ENCODE results near the gene MAP4K1. TPM values are rescaled to one million over a fixed set of nuclear protein-coding genes. Genes with fewer than 3 reads are reported as not detected.
A peak's percentile ranks its signal among the peaks of the same experiment; 100 is the strongest.

Gene MAP4K1
- total RNA-seq, 2 donors from 2014 or later, result 81.4 to 318 TPM

- DNase-seq (ENCODE audit: low spot score) (no peak), ATAC-seq (no peak)
- Mint-ChIP-seq H3K27ac (peak overlapping the region in 1 of 2 donors; percentile 70), H3K4me1 (ENCODE audit: low read depth in 2 of 2) (peaks cover 17 to 32% of the 10 kb centered on the region in 2 donors), H3K9me3 (no peaks in the 10 kb centered on the region), H3K4me3 (no peak overlapping the region), H3K36me3 (no peaks in the 10 kb centered on the region), H3K27me3 (peaks cover 0 to 7% of the 10 kb centered on the region in 2 donors)
These were observed 70.3 kb downstream of the MAP4K1 start for GRCh38 chr19:38547421-38547820.

GRCh38 chr19:38545596-38545995 lies 72.2 kb downstream of the MAP4K1 start:
- no peak for ATAC-seq
- Mint-ChIP-seq H3K27me3 (peaks cover 0 to 2% of the 10 kb centered on the region in 2 donors), H3K27ac (peak overlapping the region in 1 of 2 donors; percentile 43), H3K4me1 (ENCODE audit: low read depth in 2 of 2) (peaks cover 11 to 21% of the 10 kb centered on the region in 2 donors), H3K9me3 (no peaks in the 10 kb centered on the region), H3K36me3 (no peaks in the 10 kb centered on the region), H3K4me3 (no peak overlapping the region)
- no peak for DNase-seq (ENCODE audit: low spot score)

GRCh38 chr19:38544569-38545315 lies 73.0 kb downstream of the MAP4K1 start:
- Mint-ChIP-seq H3K4me1 (ENCODE audit: low read depth in 2 of 2) (peaks cover 8 to 15% of the 10 kb centered on the region in 2 donors), H3K4me3 (peak overlapping the region; percentile 59), H3K36me3 (no peaks in the 10 kb centered on the region), H3K27ac (peak overlapping the region; percentile 43), H3K27me3 (peaks cover 0 to 2% of the 10 kb centered on the region in 2 donors), H3K9me3 (no peaks in the 10 kb centered on the region)
- no peak for ATAC-seq
- DNase-seq (ENCODE audit: low spot score), result no peak

- peaks cover 8 to 17% of the 10 kb centered on the region in 2 donors for H3K4me1 Mint-ChIP-seq (ENCODE audit: low read depth in 2 of 2)
- DNase-seq (ENCODE audit: low spot score), result peak; percentile 77
- peak; percentile 85 to 95 for ATAC-seq
These were observed 73.8 kb downstream of the MAP4K1 start for GRCh38 chr19:38543807-38544568.

GRCh38 chr19:38543286-38543806 lies 74.4 kb downstream of the MAP4K1 start:
- Mint-ChIP-seq H3K4me1 (ENCODE audit: low read depth in 2 of 2) (peaks cover 14 to 23% of the 10 kb centered on the region in 2 donors), H3K36me3 (no peaks in the 10 kb centered on the region), H3K27me3 (peaks cover 0 to 2% of the 10 kb centered on the region in 2 donors), H3K27ac (no peak overlapping the region), H3K4me3 (no peak overlapping the region), H3K9me3 (no peaks in the 10 kb centered on the region)
- ATAC-seq (no peak), DNase-seq (ENCODE audit: low spot score) (no peak)

More at GRCh38 chr19:38543807-38544568, 73.8 kb downstream of the MAP4K1 start:
- Mint-ChIP-seq H3K27ac (peak overlapping the region; percentile 28 to 43), H3K27me3 (peaks cover 0 to 2% of the 10 kb centered on the region in 2 donors), H3K4me3 (peak overlapping the region; percentile 59), H3K9me3 (no peaks in the 10 kb centered on the region), H3K36me3 (no peaks in the 10 kb centered on the region)

- no peak for ATAC-seq
- Mint-ChIP-seq H3K36me3 (no peaks in the 10 kb centered on the region), H3K27ac (no peak overlapping the region), H3K9me3 (no peaks in the 10 kb centered on the region), H3K4me3 (no peak overlapping the region), H3K4me1 (ENCODE audit: low read depth in 2 of 2) (peaks cover 16 to 30% of the 10 kb centered on the region in 2 donors), H3K27me3 (peaks cover 0 to 2% of the 10 kb centered on the region in 2 donors)
- no peak for DNase-seq (ENCODE audit: low spot score)
These were observed 75.7 kb downstream of the MAP4K1 start for GRCh38 chr19:38542040-38542439.

GRCh38 chr19:38539751-38540150 lies 78.0 kb downstream of the MAP4K1 start:
- DNase-seq (ENCODE audit: low spot score) (no peak), ATAC-seq (no peak)
- peaks cover 7% of the 10 kb centered on the region for H3K9me3 Mint-ChIP-seq
- H3K27me3 Mint-ChIP-seq, result peaks cover 8 to 9% of the 10 kb centered on the region in 2 donors
- H3K27ac Mint-ChIP-seq, result peak overlapping the region; percentile 86 to 92
- H3K4me1 Mint-ChIP-seq (ENCODE audit: low read depth in 2 of 2), result peaks cover 16 to 30% of the 10 kb centered on the region in 2 donors
- H3K4me3 Mint-ChIP-seq, result peak overlapping the region; percentile 74
- H3K36me3 Mint-ChIP-seq, result peaks cover 8% of the 10 kb centered on the region

- peak overlapping the region; percentile 74 for H3K4me3 Mint-ChIP-seq
- H3K36me3 Mint-ChIP-seq, result peaks cover 8% of the 10 kb centered on the region
- ATAC-seq (peak; percentile 79 to 86), DNase-seq (ENCODE audit: low spot score) (no peak)
- H3K9me3 Mint-ChIP-seq, result peaks cover 7% of the 10 kb centered on the region
- H3K4me1 Mint-ChIP-seq (ENCODE audit: low read depth in 2 of 2), result peaks cover 10 to 22% of the 10 kb centered on the region in 2 donors
- H3K27ac Mint-ChIP-seq, result peak overlapping the region; percentile 86 to 92
- peaks cover 8 to 11% of the 10 kb centered on the region in 2 donors for H3K27me3 Mint-ChIP-seq
These were observed 78.8 kb downstream of the MAP4K1 start for GRCh38 chr19:38538793-38539528.

GRCh38 chr19:38538386-38538785 lies 79.4 kb downstream of the MAP4K1 start:
- peak overlapping the region; percentile 74 for H3K4me3 Mint-ChIP-seq

More at GRCh38 chr19:38538386-38538785, 79.4 kb downstream of the MAP4K1 start:
- DNase-seq (ENCODE audit: low spot score), result no peak
- H3K9me3 Mint-ChIP-seq, result peaks cover 7% of the 10 kb centered on the region
- no peak for ATAC-seq
- H3K27ac Mint-ChIP-seq, result peak overlapping the region; percentile 86 to 92
- H3K36me3 Mint-ChIP-seq, result peaks cover 8% of the 10 kb centered on the region
- peaks cover 7 to 21% of the 10 kb centered on the region in 2 donors for H3K4me1 Mint-ChIP-seq (ENCODE audit: low read depth in 2 of 2)
- peaks cover 8 to 13% of the 10 kb centered on the region in 2 donors for H3K27me3 Mint-ChIP-seq

Other genes starting within 250 kb of the MAP4K1 start
- 100 to 1,000 TPM; 133 to 252 TPM for gene PSMD8, start 243.4 kb downstream of the MAP4K1 start, total RNA-seq
- under 1 TPM in 1 of 2 donors, not detected in 1; 0.24 TPM for gene GGN, start 229.9 kb downstream of the MAP4K1 start, total RNA-seq
- gene SPRED3, start 229.3 kb downstream of the MAP4K1 start, total RNA-seq, result 1 to 10 TPM; 2.5 to 4.6 TPM
- 10 to 100 TPM; 21.8 to 25.8 TPM for gene FAM98C, start 214.9 kb downstream of the MAP4K1 start, total RNA-seq
- 1 to 10 TPM in 1 of 2 donors, not detected in 1; 1.9 TPM for gene RASGRP4, start 191.7 kb downstream of the MAP4K1 start, total RNA-seq
- under 1 TPM; 0.22 to 0.33 TPM for gene RYR1, start 184.3 kb downstream of the MAP4K1 start, total RNA-seq
- 100 to 1,000 TPM; 216 to 286 TPM for gene EIF3K, start 1.2 kb upstream of the MAP4K1 start, total RNA-seq
- gene ACTN4, start 29.7 kb upstream of the MAP4K1 start, total RNA-seq, result 100 to 1,000 TPM; 342 to 574 TPM
- gene CAPN12, start 126.5 kb upstream of the MAP4K1 start, total RNA-seq, result 10 to 100 TPM in 1 of 2 donors, 1 to 10 TPM in 1; 3.6 to 10.4 TPM
- gene LGALS7, start 155.6 kb upstream of the MAP4K1 start, total RNA-seq, result not detected
- gene LGALS7B, start 171.2 kb upstream of the MAP4K1 start, total RNA-seq, result not detected
- 1 to 10 TPM; 1.6 to 1.7 TPM for gene LGALS4, start 195.0 kb upstream of the MAP4K1 start, total RNA-seq
- gene ECH1, start 213.8 kb upstream of the MAP4K1 start, total RNA-seq, result 100 to 1,000 TPM; 104 to 163 TPM
- 100 to 1,000 TPM; 559 to 561 TPM for gene HNRNPL, start 232.0 kb upstream of the MAP4K1 start, total RNA-seq